PC-9 (cell line): ENCODE data around the gene POFUT2. TPM values are rescaled to one million over a fixed set of nuclear protein-coding genes. Genes with fewer than 3 reads are reported as not detected.

Experiments
- BruUV-seq: library from RNA; stranded (reverse); fragments of 400-500 nt; replicated peaks from 2 replicates; lab custom pipeline; 2021; lab: Mats Ljungman, UMichigan
- CTCF ChIA-PET: fragments of 300-600 bp; sonication (Branson Sonifier 250); formaldehyde crosslinking; loops from one replicate; lab custom pipeline; 2022; ENCODE audit warnings: antibody characterized with exemption; lab: Charles Lee
- POLR2A ChIA-PET: fragments of 300-600 bp; sonication (Branson Sonifier 250); formaldehyde crosslinking; loops from one replicate; lab custom pipeline; 2022; ENCODE audit warnings: antibody characterized with exemption; ENCODE audit not compliant: unreplicated experiment; lab: Charles Lee
- DNase-seq, 2 experiments: peaks; one replicate each; pipeline versions ENCODE4 v3.0.0 to v3.0.0-alpha.2; 2015 to 2022; ENCODE audit warnings: mixed read lengths in 1 of 2
- H2AFZ ChIP-seq: fragments of 200-600 bp; sonication (generic); 2 replicates; pipeline ENCODE4 v1.8.1; 2017; ENCODE audit warnings: antibody characterized with exemption
- H3F3A ChIP-seq: fragments of 200-600 bp; sonication (generic); 2 replicates; pipeline ENCODE4 v1.8.1; 2017; ENCODE audit warnings: antibody characterized with exemption, mild to moderate bottlenecking, low read depth; ENCODE audit not compliant: insufficient read depth
- H3K27ac ChIP-seq: fragments of 200-600 bp; sonication (generic); 2 replicates; pipeline ENCODE4 v1.6.1; 2016; ENCODE audit warnings: mixed run types
- H3K27me3 ChIP-seq: fragments of 200-600 bp; sonication (generic); 2 replicates; pipeline ENCODE4 v1.6.1; 2016; ENCODE audit warnings: low read depth, mixed run types; ENCODE audit not compliant: insufficient read depth
- H3K36me3 ChIP-seq: fragments of 200-600 bp; sonication (generic); 2 replicates; pipeline ENCODE4 v1.6.1; 2016; ENCODE audit warnings: low read depth, mixed run types
- H3K4me1 ChIP-seq: fragments of 200-600 bp; sonication (generic); replicated peaks from 2 replicates; pipeline ENCODE4 v1.6.1; 2016; ENCODE audit warnings: mixed run types; ENCODE audit not compliant: insufficient read depth
- H3K4me2 ChIP-seq: fragments of 200-600 bp; sonication (generic); 2 replicates; pipeline ENCODE4 v1.6.1; 2017; ENCODE audit warnings: mixed run types
- H3K4me3 ChIP-seq: fragments of 200-600 bp; sonication (generic); 2 replicates; pipeline ENCODE4 v1.6.1; 2016; ENCODE audit warnings: mixed run types
- H3K79me2 ChIP-seq: fragments of 200-600 bp; sonication (generic); 2 replicates; pipeline ENCODE4 v1.6.1; 2017; ENCODE audit warnings: low read depth, mixed run types
- H3K9me2 ChIP-seq: fragments of 200-600 bp; sonication (generic); 2 replicates; pipeline ENCODE4 v1.8.1; 2017; ENCODE audit warnings: mild to moderate bottlenecking; ENCODE audit not compliant: insufficient read depth
- H3K9me3 ChIP-seq: fragments of 200-600 bp; sonication (generic); 2 replicates; pipeline ENCODE4 v1.8.1; 2016; ENCODE audit warnings: low read depth; ENCODE audit not compliant: insufficient read depth
- H4K20me1 ChIP-seq: fragments of 200-600 bp; sonication (generic); 2 replicates; pipeline ENCODE4 v1.8.1; 2017; ENCODE audit not compliant: insufficient read depth
- EZH2 ChIP-seq: fragments of 200-600 bp; sonication (generic); IDR thresholded peaks from 2 replicates; pipeline ENCODE4 v1.8.0; 2017; ENCODE audit warnings: antibody characterized with exemption, low read depth
- intact Hi-C: fragments of 100-400 bp; cut with micrococcal nuclease; formaldehyde crosslinking; loops from one replicate; pipeline ENCODE4 v1.10.0; 2022; ENCODE audit not compliant: unreplicated experiment
- total RNA-seq: library from RNA; stranded (reverse); gene quantifications from 2 replicates; pipeline ENCODE4 v1.2.3, GENCODE V29; 2021
- TF ChIP-seq, protein P1 (sequence below): fragments of 200-600 bp; sonication (generic); conservative IDR thresholded peaks from 2 replicates; pipeline ENCODE4 v1.6.1; 2017; ENCODE audit warnings: mixed run types, antibody characterized with exemption, mild to moderate bottlenecking, moderate library complexity

POFUT2 gene
- total RNA-seq, 1 experiment from 2014 or later: 32.6 TPM

- Histone ChIP-seq H3K4me3 (no peak overlapping the region), H4K20me1 (no peaks in the 10 kb centered on the region), H3K36me3 (no peaks in the 10 kb centered on the region), H2AFZ (no peak overlapping the region), H3K27ac (peak overlapping the region; percentile 53; the same call in 1 of the 2 replicates), H3F3A (peaks cover 5% of the 10 kb centered on the region; the same call in 1 of the 2 replicates), H3K79me2 (no peaks in the 10 kb centered on the region), H3K4me2 (no peak overlapping the region), H3K4me1 (peaks cover 26% of the 10 kb centered on the region), H3K27me3 (no peaks in the 10 kb centered on the region), H3K9me2 (no peaks in the 10 kb centered on the region), H3K9me3 (no peaks in the 10 kb centered on the region)
- ChIA-PET CTCF (interaction anchor here (0.8 kb wide), 1 partner anchor 108 kb away, joined by 3 read pairs; no protein-coding TSS in a partner anchor), POLR2A (interaction anchor here (0.6 kb wide), 1 partner anchor 392 kb away, joined by 6 read pairs; no protein-coding TSS in a partner anchor)
- TF ChIP-seq EZH2: no peak
- TF ChIP-seq, protein P1, sequence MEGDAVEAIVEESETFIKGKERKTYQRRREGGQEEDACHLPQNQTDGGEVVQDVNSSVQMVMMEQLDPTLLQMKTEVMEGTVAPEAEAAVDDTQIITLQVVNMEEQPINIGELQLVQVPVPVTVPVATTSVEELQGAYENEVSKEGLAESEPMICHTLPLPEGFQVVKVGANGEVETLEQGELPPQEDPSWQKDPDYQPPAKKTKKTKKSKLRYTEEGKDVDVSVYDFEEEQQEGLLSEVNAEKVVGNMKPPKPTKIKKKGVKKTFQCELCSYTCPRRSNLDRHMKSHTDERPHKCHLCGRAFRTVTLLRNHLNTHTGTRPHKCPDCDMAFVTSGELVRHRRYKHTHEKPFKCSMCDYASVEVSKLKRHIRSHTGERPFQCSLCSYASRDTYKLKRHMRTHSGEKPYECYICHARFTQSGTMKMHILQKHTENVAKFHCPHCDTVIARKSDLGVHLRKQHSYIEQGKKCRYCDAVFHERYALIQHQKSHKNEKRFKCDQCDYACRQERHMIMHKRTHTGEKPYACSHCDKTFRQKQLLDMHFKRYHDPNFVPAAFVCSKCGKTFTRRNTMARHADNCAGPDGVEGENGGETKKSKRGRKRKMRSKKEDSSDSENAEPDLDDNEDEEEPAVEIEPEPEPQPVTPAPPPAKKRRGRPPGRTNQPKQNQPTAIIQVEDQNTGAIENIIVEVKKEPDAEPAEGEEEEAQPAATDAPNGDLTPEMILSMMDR: no peak
- DNase-seq: peak in 1 of 2 experiments; percentile 61
- BruUV-seq: no TSS peak
- intact Hi-C loops: loop anchor here (2.0 to 5.0 kb wide), 3 partner anchors 47 to 108 kb away; no protein-coding TSS in a partner anchor
These were observed 31.9 kb upstream of the POFUT2 start for GRCh38 chr21:45319461-45320211.

DNA sequence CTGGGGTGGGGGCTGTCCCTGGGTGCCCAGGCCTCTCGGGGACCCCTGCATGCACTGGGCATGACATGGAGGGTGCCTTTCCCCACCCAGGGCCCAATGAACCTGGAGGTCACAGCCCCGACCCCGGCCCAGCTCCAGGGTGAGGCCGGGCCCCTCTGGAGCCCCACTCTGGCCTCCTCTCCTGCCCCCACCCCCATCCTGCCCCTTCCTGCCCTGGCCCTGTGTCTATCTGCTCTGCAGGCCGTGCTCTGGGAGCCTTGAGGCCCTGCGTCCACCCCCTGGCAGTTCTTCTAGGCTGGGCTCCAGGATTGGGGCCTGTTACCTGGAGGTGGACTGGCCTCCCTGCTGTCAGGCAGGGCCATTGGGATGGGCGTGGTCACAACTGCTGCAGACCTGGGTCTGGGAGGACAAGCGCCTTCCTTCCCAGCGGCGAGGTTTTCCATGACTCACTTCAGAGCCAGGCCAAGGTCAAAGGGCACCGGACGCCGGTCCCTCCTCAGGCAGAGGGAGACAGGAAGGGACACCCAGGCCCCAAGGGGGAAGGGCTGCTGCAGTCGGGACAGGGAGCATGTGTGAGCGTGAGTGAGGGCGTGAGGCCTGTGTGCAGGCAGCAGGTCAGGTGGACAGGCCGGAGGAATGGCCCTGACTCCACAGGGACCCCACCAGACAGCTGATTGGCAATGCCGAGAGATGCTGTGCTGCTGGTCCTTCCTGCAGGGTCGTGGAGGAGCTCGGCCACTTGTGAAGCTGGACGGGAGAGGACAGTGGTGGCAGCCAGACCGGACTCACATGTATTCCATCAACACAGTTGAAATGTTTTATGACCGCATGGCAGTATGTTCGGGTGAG is 31.1 kb upstream of the POFUT2 start:
- H3K4me1 ChIP-seq: peaks cover 26% of the 10 kb centered on the region
- intact Hi-C loops: loop anchor here (2.0 to 5.0 kb wide), 3 partner anchors 48 to 109 kb away; no protein-coding TSS in a partner anchor
- H2AFZ ChIP-seq: no peak overlapping the region
- peak overlapping the region; percentile 38; the same call in 1 of the 2 replicates for H3K4me2 ChIP-seq
- BruUV-seq: no TSS peak
- H4K20me1 ChIP-seq: no peaks in the 10 kb centered on the region
- DNase-seq: peak; percentile 85 to 90
- no peaks in the 10 kb centered on the region for H3K79me2 ChIP-seq
- POLR2A ChIA-PET: interaction anchor here (0.6 kb wide), 1 partner anchor 392 kb away, joined by 6 read pairs; no protein-coding TSS in a partner anchor
- H3K27ac ChIP-seq: peak overlapping the region; percentile 53; the same call in 1 of the 2 replicates
- no peak for TF ChIP-seq EZH2
- TF ChIP-seq, protein P1: no peak
- CTCF ChIA-PET: no interaction called here
- H3K4me3 ChIP-seq: no peak overlapping the region
- H3K9me3 ChIP-seq: no peaks in the 10 kb centered on the region
- no peaks in the 10 kb centered on the region for H3K27me3 ChIP-seq
- peaks cover 5% of the 10 kb centered on the region; the same call in 1 of the 2 replicates for H3F3A ChIP-seq
- H3K36me3 ChIP-seq: no peaks in the 10 kb centered on the region
- no peaks in the 10 kb centered on the region for H3K9me2 ChIP-seq

DNA sequence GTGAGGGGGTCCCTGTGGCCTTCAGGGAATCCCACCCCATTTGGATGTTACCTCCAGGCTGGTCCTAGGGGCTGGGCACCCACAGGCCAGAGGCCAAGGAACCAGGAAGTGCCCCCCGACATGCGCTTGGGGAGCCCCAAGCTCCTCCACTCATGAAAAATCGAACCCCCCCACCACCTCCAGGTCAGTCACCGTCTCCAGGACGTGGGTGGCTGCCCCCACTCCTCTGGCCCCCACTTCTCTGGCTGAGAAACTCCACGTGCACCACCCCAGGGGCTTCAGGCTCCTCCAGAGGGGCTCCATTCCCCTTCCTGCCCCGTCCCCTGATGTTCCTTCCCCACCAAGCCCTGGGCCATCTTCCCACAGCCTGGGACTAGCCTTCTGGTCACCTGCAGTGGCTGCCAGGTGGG is 30.5 kb upstream of the POFUT2 start:
- peak overlapping the region; percentile 38; the same call in 1 of the 2 replicates for H3K4me2 ChIP-seq
- no peaks in the 10 kb centered on the region for H3K36me3 ChIP-seq
- no peak for TF ChIP-seq EZH2
- TF ChIP-seq, protein P1: no peak
- H3F3A ChIP-seq: peaks cover 5% of the 10 kb centered on the region; the same call in 1 of the 2 replicates
- H3K79me2 ChIP-seq: no peaks in the 10 kb centered on the region
- intact Hi-C loops: loop anchor here (2.0 to 5.0 kb wide), 3 partner anchors 49 to 109 kb away; no protein-coding TSS in a partner anchor
- no peak for DNase-seq
- no peaks in the 10 kb centered on the region for H3K9me2 ChIP-seq
- POLR2A ChIA-PET: no interaction called here
- no peaks in the 10 kb centered on the region for H3K27me3 ChIP-seq
- H3K4me3 ChIP-seq: no peak overlapping the region
- H4K20me1 ChIP-seq: no peaks in the 10 kb centered on the region
- H3K4me1 ChIP-seq: peaks cover 26% of the 10 kb centered on the region
- no peak overlapping the region for H2AFZ ChIP-seq
- no peaks in the 10 kb centered on the region for H3K9me3 ChIP-seq
- no TSS peak for BruUV-seq
- CTCF ChIA-PET: no interaction called here
- no peak overlapping the region; the same call in 1 of the 2 replicates for H3K27ac ChIP-seq
